ENCODE results near the gene MIPEP.

Gene MIPEP

DNA sequence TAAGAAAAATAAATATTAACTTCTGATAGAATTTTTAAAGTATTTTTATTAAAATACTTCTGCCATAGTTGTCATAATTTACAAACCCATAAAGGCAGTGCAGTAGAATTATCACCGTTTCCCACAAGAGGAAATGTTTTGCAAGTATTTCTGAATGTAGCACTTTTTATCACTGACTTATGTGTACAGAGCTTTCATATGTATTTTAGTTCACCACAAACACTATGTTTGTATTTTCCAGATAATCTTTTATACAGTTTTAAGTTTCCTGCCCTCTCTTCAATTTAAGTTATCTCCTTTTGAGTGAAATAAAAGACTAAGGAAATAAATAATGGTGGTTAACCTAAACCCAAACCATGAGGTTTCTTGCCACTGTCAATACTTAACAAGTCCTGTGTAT, 24.2 kb downstream of the MIPEP start (continued):
- TF ChIP-seq ZNF202 (tag by site-specific recombination; IDR thresholded peaks at IDR 0.05; ENCODE audit: borderline replicate concordance) (no peak), ZNF654 (tag by site-specific recombination; IDR thresholded peaks at IDR 0.05; ENCODE audit: low read depth) (no peak), ZFP41 (tag by site-specific recombination; IDR thresholded peaks at IDR 0.05; ENCODE audit: borderline replicate concordance) (no peak), GLIS1 (tag by site-specific recombination; IDR thresholded peaks at IDR 0.05) (no peak), BCL11B (tag by site-specific recombination; IDR thresholded peaks at IDR 0.05; ENCODE audit: low read depth) (no peak), ZNF529 (tag by site-specific recombination; IDR thresholded peaks at IDR 0.05; ENCODE audit: insufficient replicate concordance) (no peak), KLF10 (tag by site-specific recombination; IDR thresholded peaks at IDR 0.05) (no peak), KLF9 (tag by site-specific recombination; IDR thresholded peaks at IDR 0.05; ENCODE audit: low read depth) (no peak), ZNF629 (tag by site-specific recombination; IDR thresholded peaks at IDR 0.05) (no peak), HOXD13 (CRISPR knock-in tag; IDR thresholded peaks at IDR 0.05; ENCODE audit: borderline replicate concordance) (no peak)
- TF ChIP-seq, protein P1, sequence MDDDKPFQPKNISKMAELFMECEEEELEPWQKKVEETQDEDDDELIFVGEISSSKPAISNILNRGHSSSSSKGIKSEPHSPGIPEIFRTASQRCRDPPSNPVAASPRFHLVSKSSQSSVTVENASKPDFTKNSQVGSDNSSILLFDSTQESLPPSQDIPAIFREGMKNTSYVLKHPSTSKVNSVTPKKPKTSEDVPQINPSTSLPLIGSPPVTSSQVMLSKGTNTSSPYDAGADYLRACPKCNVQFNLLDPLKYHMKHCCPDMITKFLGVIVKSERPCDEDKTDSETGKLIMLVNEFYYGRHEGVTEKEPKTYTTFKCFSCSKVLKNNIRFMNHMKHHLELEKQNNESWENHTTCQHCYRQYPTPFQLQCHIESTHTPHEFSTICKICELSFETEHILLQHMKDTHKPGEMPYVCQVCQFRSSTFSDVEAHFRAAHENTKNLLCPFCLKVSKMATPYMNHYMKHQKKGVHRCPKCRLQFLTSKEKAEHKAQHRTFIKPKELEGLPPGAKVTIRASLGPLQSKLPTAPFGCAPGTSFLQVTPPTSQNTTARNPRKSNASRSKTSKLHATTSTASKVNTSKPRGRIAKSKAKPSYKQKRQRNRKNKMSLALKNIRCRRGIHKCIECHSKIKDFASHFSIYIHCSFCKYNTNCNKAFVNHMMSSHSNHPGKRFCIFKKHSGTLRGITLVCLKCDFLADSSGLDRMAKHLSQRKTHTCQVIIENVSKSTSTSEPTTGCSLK (tag by site-specific recombination; IDR thresholded peaks at IDR 0.05) = no peak
- TF ChIP-seq, protein P2, sequence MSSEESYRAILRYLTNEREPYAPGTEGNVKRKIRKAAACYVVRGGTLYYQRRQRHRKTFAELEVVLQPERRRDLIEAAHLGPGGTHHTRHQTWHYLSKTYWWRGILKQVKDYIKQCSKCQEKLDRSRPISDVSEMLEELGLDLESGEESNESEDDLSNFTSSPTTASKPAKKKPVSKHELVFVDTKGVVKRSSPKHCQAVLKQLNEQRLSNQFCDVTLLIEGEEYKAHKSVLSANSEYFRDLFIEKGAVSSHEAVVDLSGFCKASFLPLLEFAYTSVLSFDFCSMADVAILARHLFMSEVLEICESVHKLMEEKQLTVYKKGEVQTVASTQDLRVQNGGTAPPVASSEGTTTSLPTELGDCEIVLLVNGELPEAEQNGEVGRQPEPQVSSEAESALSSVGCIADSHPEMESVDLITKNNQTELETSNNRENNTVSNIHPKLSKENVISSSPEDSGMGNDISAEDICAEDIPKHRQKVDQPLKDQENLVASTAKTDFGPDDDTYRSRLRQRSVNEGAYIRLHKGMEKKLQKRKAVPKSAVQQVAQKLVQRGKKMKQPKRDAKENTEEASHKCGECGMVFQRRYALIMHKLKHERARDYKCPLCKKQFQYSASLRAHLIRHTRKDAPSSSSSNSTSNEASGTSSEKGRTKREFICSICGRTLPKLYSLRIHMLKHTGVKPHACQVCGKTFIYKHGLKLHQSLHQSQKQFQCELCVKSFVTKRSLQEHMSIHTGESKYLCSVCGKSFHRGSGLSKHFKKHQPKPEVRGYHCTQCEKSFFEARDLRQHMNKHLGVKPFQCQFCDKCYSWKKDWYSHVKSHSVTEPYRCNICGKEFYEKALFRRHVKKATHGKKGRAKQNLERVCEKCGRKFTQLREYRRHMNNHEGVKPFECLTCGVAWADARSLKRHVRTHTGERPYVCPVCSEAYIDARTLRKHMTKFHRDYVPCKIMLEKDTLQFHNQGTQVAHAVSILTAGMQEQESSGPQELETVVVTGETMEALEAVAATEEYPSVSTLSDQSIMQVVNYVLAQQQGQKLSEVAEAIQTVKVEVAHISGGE (tag by site-specific recombination; conservative IDR thresholded peaks at IDR 0.05; ENCODE audit: low read depth) = no peak

DNA sequence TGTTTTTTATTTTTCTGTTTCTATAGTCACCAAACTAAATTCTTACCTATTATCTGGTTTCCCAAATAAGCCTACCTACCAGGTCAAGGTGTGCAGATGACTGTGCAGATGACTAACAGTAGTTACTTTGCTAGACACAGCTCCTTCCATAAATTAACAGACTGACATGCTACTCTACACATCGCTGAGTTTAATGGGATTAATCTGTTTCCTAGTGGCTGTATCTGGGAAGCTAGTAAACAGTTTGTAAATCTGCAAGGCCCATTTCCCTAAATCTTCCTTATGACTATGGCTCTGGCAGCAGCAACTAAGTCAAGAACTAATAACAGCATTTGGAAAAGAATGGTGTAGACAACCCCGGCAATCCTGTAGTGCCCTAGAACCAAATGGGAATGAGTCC, 27.9 kb downstream of the MIPEP start:
- H3K36me3 ChIP-seq (ENCODE audit: control insufficient read depth in 2 of 2, insufficient read depth in 1 of 2, low read length in 2 of 2) = peaks cover 0 to 14% of the 10 kb centered on the region in 2 experiments; a peak in 1 of 3 replicates
- POLR2A ChIA-PET = no interaction called here
- H3K4me3 ChIP-seq (ENCODE audit: low read depth, low read length) = no peak overlapping the region
- CTCF ChIA-PET = no interaction called here
- H3K4me1 ChIP-seq (ENCODE audit: control insufficient read depth, insufficient read depth, low read length) = no peaks in the 10 kb centered on the region
- H3K9me3 ChIP-seq (ENCODE audit: control insufficient read depth, insufficient read depth, low read depth, low read length) = no peaks in the 10 kb centered on the region
- no peak overlapping the region for H3K27ac ChIP-seq (ENCODE audit: extremely low read depth, low read depth, low read length)
- TF ChIP-seq, protein P3, sequence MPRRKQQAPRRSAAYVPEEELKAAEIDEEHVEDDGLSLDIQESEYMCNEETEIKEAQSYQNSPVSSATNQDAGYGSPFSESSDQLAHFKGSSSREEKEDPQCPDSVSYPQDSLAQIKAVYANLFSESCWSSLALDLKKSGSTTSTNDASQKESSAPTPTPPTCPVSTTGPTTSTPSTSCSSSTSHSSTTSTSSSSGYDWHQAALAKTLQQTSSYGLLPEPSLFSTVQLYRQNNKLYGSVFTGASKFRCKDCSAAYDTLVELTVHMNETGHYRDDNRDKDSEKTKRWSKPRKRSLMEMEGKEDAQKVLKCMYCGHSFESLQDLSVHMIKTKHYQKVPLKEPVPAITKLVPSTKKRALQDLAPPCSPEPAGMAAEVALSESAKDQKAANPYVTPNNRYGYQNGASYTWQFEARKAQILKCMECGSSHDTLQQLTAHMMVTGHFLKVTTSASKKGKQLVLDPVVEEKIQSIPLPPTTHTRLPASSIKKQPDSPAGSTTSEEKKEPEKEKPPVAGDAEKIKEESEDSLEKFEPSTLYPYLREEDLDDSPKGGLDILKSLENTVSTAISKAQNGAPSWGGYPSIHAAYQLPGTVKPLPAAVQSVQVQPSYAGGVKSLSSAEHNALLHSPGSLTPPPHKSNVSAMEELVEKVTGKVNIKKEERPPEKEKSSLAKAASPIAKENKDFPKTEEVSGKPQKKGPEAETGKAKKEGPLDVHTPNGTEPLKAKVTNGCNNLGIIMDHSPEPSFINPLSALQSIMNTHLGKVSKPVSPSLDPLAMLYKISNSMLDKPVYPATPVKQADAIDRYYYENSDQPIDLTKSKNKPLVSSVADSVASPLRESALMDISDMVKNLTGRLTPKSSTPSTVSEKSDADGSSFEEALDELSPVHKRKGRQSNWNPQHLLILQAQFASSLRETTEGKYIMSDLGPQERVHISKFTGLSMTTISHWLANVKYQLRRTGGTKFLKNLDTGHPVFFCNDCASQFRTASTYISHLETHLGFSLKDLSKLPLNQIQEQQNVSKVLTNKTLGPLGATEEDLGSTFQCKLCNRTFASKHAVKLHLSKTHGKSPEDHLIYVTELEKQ (tag by site-specific recombination; IDR thresholded peaks at IDR 0.05; ENCODE audit: borderline replicate concordance) = no peak
- TF ChIP-seq ZSCAN23 (tag by site-specific recombination; IDR thresholded peaks at IDR 0.05) (no peak), ZNF501 (tag by site-specific recombination; IDR thresholded peaks at IDR 0.05) (no peak), ZNF169 (tag by site-specific recombination; IDR thresholded peaks at IDR 0.05) (no peak), ZNF558 (tag by site-specific recombination; IDR thresholded peaks at IDR 0.05) (no peak), HOXD13 (CRISPR knock-in tag; IDR thresholded peaks at IDR 0.05; ENCODE audit: borderline replicate concordance) (no peak)
- TF ChIP-seq, protein P4, sequence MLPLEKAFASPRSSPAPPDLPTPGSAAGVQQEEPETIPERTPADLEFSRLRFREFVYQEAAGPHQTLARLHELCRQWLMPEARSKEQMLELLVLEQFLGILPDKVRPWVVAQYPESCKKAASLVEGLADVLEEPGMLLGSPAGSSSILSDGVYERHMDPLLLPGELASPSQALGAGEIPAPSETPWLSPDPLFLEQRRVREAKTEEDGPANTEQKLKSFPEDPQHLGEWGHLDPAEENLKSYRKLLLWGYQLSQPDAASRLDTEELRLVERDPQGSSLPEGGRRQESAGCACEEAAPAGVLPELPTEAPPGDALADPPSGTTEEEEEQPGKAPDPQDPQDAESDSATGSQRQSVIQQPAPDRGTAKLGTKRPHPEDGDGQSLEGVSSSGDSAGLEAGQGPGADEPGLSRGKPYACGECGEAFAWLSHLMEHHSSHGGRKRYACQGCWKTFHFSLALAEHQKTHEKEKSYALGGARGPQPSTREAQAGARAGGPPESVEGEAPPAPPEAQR (tag by site-specific recombination; IDR thresholded peaks at IDR 0.05) = no peak

Data from HEK293 (cell line).